Activated CD8-positive, alpha-beta memory T cell treated with anti-CD3 and anti-CD28 coated beads, Interleukin-2, amount 50 U/mL, for 24 hours (primary cell): Measurements from ENCODE around the gene WDR87.
"Not testable (repeated sequence)": the region's sequence is repeated elsewhere in the genome, so short reads cannot be mapped to it uniquely, and the experiment has no call there.

Experiments
- DNase-seq: peaks from one replicate; pipeline ENCODE4 v3.0.0-alpha.2; 2020; ENCODE audit errors: extremely low read depth

WDR87 gene

GRCh38 chr19:37877147-37877546, 29.2 kb downstream of the WDR87 start:
- DNase-seq: no peak

DNA sequence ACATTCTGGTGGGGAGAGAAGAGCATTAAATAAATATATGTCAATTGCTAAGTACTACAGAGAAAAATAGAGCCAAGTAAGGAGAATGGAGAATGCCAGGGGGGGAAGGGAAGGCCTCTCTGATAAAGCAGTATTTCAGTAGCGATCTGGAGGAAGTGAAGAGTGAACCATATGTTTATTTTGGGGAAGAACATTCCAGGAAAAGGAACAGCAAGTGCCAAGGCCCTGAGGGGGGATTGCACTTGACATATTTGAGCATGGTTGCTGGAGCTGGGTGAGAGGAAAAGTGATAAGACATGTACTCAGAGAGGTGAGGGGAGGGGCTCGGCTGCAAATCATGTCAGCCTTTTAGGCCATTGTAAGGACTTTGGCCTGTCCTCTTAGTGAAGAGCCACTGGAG, 30.4 kb downstream of the WDR87 start:
- no peak for DNase-seq

DNA sequence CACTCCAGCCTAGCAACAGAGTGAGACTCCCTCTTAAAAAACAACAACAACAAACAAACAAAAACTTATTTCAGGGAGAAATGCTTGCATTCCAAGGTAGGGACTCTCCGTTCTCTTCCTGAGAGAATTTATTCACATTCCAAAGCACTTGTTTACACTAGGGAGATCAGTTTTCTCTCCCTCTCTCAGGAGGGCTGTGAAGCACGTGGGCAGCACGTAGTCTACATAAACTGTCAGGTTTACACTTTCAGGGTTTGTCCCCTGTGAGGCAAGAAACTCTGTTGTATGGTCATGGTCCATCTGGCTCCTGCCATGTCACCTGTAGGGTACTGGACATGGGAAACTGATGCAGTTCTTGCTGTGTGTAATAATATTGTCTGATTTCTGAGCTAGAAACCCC, 31.6 kb downstream of the WDR87 start:
- DNase-seq: no peak

DNA sequence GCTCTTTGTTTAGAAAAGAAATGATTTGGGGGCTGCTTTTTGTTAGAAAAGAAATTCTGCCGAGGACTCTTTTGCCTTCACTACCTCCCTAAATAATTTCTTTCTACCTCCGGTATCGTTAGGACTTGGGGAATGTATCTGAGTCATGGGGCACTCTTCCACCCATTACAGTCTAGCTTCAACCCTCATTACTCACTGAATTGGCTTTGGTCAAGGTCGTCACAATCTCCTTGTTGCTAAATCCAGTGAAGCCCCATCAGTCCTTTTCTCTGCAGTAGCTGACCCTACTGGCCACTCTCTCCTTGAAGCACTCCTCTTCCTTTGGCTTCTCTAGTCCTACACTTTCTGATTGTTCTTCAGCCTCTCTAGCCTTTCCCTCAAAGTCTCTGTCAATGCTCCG, 34.0 kb downstream of the WDR87 start:
- no peak for DNase-seq

- DNase-seq: no peak
These were observed 36.5 kb downstream of the WDR87 start for GRCh38 chr19:37869766-37870340.

DNA sequence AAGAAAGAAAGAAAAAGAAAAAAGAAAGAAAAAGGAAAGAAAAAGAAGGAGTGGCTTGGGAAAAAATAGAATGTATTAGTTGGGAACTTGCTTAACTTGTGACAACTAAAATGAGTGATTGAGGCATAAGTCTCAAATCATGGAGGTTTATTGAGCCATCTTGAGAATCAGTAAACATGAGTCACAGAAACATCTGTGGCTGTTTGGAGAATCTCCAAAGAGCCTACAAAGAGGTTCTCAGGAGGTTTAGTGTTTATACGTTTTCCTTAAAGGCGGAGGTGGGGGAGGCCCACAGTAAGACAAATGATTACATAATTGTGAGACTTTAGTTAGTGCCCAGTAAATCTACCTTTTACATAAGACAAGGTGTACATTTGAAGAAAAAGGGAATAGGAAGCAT, 38.6 kb downstream of the WDR87 start:
- no peak for DNase-seq

DNA sequence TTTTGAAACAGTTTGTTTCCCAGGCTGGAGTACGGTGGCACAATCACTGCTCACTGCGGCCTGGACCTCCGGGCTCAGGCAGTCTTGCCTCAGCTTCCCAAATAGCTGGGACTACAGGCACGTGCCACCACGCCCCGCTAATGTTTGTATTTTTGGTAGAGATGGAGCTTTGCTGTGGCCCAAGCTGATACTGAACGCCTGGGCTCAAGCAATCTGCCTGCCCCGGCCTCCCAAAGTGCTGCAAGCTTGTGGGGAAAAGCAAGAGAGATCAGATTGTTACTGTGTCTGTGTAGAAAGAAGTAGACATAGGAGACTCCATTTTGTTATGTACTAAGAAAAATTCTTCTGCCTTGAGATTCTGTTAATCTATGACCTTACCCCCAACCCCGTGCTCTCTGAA, 40.5 kb downstream of the WDR87 start:
- DNase-seq: not testable (repeated sequence)

- DNase-seq: no peak
These were observed 41.9 kb downstream of the WDR87 start for GRCh38 chr19:37864501-37864900.

DNA sequence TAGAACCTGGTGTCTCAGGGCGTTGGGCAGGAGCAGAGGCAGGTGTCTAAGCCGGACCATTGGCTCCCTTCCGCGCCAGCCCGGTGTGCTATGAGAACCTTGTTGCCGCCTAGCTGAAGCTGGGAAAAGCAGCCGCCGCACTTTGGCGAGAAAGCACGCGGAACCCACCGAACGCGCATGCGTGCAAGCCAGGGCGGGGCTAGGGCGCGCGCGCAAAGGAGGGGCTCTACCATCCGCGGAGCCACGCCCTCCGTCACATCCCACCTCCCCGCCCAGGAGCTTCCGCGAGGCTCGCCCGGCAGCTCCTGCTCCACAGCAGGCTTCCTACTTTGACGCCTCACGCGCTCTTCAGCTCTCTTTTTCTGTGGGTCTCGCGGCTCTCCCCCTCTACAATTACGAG, 51.3 kb downstream of the WDR87 start:
- no peak for DNase-seq

- DNase-seq: no peak
These were observed 60.5 kb downstream of the WDR87 start for GRCh38 chr19:37845932-37846331.
